SK-N-SH (cell line): ENCODE data around the gene ZC2HC1C.
"Not testable (repeated sequence)": the region's sequence is repeated elsewhere in the genome, so short reads cannot be mapped to it uniquely, and the experiment has no call there.

ENCODE experiments used
- CTCF ChIP-seq: fragments of 200-600 bp; sonication (generic); IDR thresholded peaks from 2 replicates; pipeline ENCODE4 v1.6.1; 2017; ENCODE audit warnings: antibody characterized with exemption, mild to moderate bottlenecking, moderate library complexity
- POLR2AphosphoS5 ChIP-seq: IDR thresholded peaks from 2 replicates; pipeline ENCODE4 v1.6.1; 2012; ENCODE audit warnings: low read depth, low read length

- not testable (repeated sequence) for TF ChIP-seq CTCF, POLR2AphosphoS5
Measured at GRCh38 chr14:75127474-75127820, 58.0 kb downstream of the ZC2HC1C start.
